ENCODE measurements around the gene SUPT20HL2. TPM values are rescaled to one million over a fixed set of nuclear protein-coding genes. Genes with fewer than 3 reads are reported as not detected.

SUPT20HL2 gene
- polyA plus RNA-seq, 1 donor from 2014 or later = not detected

DNA sequence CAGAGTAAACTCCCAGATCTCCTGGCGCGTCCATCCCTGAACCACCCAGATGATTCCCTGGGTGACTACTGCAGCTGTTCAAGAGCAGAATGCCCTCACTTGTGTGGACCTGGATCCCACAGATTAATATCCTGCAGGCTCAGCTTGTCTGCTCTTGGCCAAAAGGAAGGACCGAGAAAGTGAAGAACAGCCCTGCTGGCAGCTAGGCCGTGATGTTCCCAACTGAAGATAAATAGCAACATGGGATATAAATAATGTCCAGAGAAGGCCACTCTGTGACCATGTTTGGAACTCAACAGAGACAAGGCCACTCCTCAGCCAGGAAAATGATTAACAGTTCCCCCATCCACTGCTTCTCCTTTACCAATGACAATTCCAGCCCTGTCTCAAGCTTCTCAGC is 21.5 kb downstream of the SUPT20HL2 start:
- H3K9me3 Mint-ChIP-seq = peaks cover 0 to 3% (median 0%) of the 10 kb centered on the region in 3 donors
- no peak overlapping the region for H3K27ac Mint-ChIP-seq
- H3K4me3 Mint-ChIP-seq = no peak overlapping the region
- H3K4me1 Mint-ChIP-seq = no peaks in the 10 kb centered on the region
- no peaks in the 10 kb centered on the region for H3K36me3 Mint-ChIP-seq
- peaks cover 3% of the 10 kb centered on the region for H3K27me3 Mint-ChIP-seq

DNA sequence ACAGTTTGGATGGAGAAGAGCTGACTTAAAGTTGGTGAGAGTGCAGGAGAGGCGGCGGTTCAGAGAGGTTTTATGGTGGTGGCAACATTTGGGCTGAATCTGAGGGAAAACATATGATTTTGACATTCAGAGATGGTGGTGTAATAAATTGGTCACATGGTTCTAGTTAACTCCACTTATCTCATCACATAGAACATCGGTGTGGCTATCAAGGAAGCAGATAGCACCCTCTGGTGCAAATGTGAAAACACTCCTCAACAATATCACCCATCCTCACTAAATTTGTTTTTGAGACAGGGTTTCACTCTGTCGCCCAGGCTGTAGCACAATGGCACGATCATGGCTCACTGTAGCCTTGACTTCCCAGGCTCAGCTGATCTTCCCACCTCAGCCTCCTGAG is 28.8 kb downstream of the SUPT20HL2 start:
- H3K36me3 Mint-ChIP-seq = no peaks in the 10 kb centered on the region
- H3K27me3 Mint-ChIP-seq = peaks cover 8% of the 10 kb centered on the region
- H3K4me3 Mint-ChIP-seq = peak overlapping the region in 1 of 4 donors; percentile 74

DNA sequence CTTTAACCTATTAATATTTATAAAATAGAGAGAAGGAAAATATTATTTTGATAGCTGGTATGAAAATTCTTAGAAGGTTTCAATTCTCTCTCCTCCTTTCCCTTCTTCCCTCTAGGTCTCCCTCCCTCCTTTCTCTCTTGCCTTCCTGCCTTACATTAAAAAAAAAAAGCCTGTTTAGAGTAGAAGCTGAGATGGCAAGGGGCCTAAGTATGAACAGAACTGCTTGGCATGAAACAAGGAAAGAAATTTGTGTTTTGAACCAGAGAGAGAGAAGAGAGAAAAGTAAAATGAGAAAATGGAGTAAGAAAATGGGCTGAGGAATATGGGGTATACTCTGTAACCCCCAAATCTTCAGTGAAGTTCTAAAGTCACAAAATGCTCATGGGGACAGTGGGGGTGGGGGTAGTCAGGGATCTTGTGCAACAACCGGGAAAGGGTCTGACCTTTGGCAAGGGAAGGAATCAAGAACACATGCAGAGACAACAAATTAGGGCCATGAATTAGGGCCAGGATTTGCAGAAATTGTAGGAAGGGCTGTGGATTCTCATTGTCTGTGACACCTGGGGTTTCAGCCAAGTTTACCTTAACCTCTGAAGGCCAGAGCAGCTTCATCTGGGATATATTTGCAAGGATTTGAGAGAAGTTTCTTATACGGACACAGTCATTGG is 30.6 kb downstream of the SUPT20HL2 start:
- H3K4me1 Mint-ChIP-seq = peaks cover 0 to 2% (median 0%) of the 10 kb centered on the region in 3 donors
- peak overlapping the region in 1 of 3 donors; percentile 35 for H3K27ac Mint-ChIP-seq
- H3K9me3 Mint-ChIP-seq = no peaks in the 10 kb centered on the region
- peaks cover 8% of the 10 kb centered on the region for H3K27me3 Mint-ChIP-seq
- H3K4me3 Mint-ChIP-seq = no peak overlapping the region
- no peaks in the 10 kb centered on the region for H3K36me3 Mint-ChIP-seq

More for the DNA sequence above, 28.8 kb downstream of the SUPT20HL2 start:
- Mint-ChIP-seq H3K9me3 (no peaks in the 10 kb centered on the region), H3K4me1 (peaks cover 0 to 2% (median 0%) of the 10 kb centered on the region in 3 donors), H3K27ac (peak overlapping the region in 1 of 3 donors; percentile 35)

DNA sequence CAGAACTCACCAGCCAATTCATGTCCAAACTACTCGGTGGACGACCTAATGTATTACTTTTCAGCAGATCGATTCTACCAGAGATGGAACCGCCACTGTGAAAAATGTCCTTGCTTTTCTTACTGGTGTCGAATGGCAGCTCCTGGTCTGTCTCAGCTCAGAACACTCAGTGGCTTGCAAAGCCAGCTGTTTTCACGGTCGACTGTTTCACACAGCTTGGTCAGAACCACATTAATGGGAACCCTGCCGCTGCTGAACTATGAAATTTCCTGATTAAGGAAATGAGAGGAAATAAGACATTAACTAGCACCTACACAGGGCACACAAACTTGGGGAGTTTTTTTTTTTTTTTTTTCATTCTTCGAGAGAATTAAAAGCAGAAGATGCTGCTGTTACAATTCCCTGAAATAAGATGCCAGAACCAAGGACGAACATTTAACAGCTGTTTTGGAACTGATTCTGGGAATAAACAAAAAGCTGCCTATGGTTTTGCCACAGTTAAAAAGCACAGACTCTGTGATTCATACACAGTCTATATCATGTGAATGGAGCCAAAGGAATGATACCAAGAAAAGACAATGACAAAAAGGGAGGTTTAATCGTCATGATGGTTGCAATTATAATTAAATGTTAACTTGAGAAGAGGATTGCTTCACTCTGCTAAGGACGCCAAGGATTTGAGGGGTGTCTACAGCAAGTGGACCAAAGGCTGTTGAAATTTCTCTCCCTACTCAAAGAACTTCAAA is 31.3 kb downstream of the SUPT20HL2 start:
- Mint-ChIP-seq H3K27me3 (peaks cover 10% of the 10 kb centered on the region), H3K36me3 (no peaks in the 10 kb centered on the region), H3K4me1 (peaks cover 0 to 2% (median 0%) of the 10 kb centered on the region in 3 donors), H3K9me3 (no peaks in the 10 kb centered on the region), H3K4me3 (no peak overlapping the region), H3K27ac (no peak overlapping the region)

DNA sequence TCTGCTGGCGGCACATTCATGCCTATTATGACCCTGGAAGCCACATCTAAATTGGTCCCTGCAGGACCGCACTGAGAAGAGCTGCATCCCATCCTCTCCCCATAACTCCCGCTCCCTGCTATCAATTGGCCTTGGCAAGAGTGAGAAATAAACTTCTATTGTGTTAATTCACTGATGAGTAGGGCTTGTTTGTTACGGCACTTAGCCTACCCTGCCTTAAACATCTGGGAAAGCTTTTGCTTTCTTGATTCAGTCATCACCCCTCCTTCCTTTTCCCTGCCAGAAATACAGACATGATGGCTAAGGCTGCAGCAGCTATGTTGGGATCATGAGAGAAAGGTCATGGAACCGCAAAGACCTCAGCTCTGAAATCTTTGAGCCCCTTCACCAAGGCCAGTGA is 36.5 kb downstream of the SUPT20HL2 start:
- H3K27me3 Mint-ChIP-seq = peaks cover 20% of the 10 kb centered on the region
- H3K36me3 Mint-ChIP-seq = no peaks in the 10 kb centered on the region
- H3K9me3 Mint-ChIP-seq = no peaks in the 10 kb centered on the region
- H3K27ac Mint-ChIP-seq = no peak overlapping the region
- peaks cover 0 to under 1% (median 0%) of the 10 kb centered on the region in 3 donors for H3K4me1 Mint-ChIP-seq
- H3K4me3 Mint-ChIP-seq = no peak overlapping the region

DNA sequence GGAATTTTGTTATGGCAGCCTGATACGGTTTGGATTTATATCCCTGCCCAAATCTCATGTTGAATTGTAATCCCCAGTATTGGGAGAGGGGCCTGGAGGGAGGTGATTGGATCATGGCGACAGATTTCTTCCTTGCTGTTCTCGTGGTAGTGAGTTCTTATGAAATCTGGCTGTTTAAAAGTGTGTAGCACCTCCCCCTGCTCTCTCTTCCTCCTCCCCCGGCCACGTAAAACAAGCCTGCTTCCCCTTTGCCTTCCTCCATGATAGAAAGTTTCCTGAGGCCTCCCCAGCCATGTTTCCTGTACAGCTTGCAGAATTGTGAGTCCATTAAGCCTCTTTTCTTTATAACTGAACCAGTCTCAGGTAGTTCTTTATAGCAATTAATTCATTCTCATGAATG is 37.9 kb downstream of the SUPT20HL2 start:
- Mint-ChIP-seq H3K27ac (no peak overlapping the region), H3K36me3 (no peaks in the 10 kb centered on the region), H3K27me3 (peaks cover 20% of the 10 kb centered on the region), H3K9me3 (peaks cover 0 to 3% (median 1%) of the 10 kb centered on the region in 3 donors), H3K4me3 (no peak overlapping the region), H3K4me1 (no peaks in the 10 kb centered on the region)

DNA sequence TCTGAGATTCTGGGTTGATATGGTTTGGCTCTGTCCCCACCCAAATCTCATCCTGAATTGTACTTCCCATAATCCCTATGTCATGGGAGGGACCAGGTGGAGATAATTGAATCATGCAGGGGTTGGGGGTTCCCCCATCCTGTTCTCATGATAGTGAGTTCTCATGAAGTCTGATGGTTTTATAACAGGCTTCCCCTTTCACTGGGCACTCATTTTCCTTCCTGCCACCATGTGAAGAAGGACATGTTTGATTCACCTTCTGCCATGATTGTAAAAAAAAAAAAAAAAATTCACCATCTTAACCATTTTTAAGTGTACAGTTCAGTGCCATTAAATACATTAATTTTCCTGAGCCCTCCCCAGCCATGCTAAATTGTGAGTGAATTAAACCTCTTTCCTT is 42.6 kb downstream of the SUPT20HL2 start:
- H3K36me3 Mint-ChIP-seq = no peaks in the 10 kb centered on the region
- peaks cover 24% of the 10 kb centered on the region for H3K27me3 Mint-ChIP-seq
- no peaks in the 10 kb centered on the region for H3K4me1 Mint-ChIP-seq
- H3K4me3 Mint-ChIP-seq = no peak overlapping the region
- no peak overlapping the region for H3K27ac Mint-ChIP-seq
- H3K9me3 Mint-ChIP-seq = peaks cover 0 to 6% (median 3%) of the 10 kb centered on the region in 3 donors

DNA sequence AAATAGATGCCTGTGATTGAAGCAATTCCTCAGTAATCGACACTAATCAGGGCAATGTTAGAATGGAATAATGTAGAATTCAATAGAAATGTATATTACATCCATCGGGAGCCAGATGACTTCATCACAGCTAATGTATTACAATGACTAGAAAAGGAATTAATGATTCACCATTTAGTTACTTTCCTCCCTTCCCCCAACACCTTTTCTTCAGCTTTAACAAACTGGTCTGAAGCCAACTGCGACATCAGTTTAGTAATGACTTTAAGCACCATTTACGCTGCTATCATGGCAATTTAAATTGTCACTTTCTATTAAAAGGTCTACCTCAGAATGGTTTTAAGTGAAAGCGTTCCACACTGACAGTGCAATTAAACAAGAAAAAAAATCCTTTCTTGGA is 45.1 kb downstream of the SUPT20HL2 start:
- Mint-ChIP-seq H3K4me3 (no peak overlapping the region), H3K27ac (no peak overlapping the region), H3K9me3 (peaks cover 0 to 6% (median 3%) of the 10 kb centered on the region in 3 donors), H3K36me3 (no peaks in the 10 kb centered on the region), H3K27me3 (peaks cover 14% of the 10 kb centered on the region), H3K4me1 (no peaks in the 10 kb centered on the region)

DNA sequence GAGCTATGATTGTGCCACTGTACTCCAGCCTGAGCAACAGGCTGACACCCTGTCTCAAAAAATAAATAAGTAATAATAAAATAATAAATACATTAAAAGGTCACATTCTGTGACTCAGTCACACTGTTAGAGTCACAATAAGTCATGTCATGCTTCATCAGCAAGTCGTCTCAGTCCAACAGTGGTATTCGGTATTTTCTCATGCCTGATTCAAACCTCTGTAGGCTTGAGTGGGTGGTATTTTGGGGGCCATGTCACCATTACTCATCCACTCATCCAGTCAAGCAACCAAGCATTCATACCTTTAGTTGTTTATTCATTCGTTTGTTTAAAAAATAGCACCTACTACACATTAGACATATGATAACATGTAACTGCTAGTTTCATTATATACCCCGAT is 46.9 kb downstream of the SUPT20HL2 start:
- no peak overlapping the region for H3K4me3 Mint-ChIP-seq

DNA sequence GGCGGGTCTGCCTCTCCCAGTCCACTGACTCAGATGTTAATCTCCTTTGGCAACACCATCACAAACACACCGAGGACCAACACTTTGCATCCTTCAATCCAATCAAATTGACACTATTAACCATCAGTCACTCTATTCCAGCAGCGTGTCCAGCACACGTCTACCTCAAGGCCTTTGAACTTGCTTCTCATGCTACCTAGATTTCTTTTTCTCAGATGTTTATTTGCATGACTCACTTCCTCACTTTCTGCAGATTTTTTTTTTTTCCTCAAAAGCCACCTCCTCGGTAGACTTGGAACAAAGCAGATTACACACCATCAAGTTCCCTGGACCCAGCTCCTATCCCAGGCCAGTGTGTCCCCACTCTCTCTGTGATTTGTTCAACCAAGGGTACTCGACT is 49.5 kb downstream of the SUPT20HL2 start:
- Mint-ChIP-seq H3K4me3 (no peak overlapping the region), H3K9me3 (no peaks in the 10 kb centered on the region), H3K27me3 (peaks cover 14% of the 10 kb centered on the region), H3K4me1 (peaks cover 0 to 5% (median 4%) of the 10 kb centered on the region in 3 donors), H3K27ac (no peak overlapping the region), H3K36me3 (peaks cover 2% of the 10 kb centered on the region)

More for the DNA sequence above, 46.9 kb downstream of the SUPT20HL2 start:
- Mint-ChIP-seq H3K27me3 (peaks cover 13% of the 10 kb centered on the region), H3K4me1 (no peaks in the 10 kb centered on the region), H3K27ac (no peak overlapping the region), H3K9me3 (peaks cover 0 to 5% (median 3%) of the 10 kb centered on the region in 3 donors), H3K36me3 (no peaks in the 10 kb centered on the region)

DNA sequence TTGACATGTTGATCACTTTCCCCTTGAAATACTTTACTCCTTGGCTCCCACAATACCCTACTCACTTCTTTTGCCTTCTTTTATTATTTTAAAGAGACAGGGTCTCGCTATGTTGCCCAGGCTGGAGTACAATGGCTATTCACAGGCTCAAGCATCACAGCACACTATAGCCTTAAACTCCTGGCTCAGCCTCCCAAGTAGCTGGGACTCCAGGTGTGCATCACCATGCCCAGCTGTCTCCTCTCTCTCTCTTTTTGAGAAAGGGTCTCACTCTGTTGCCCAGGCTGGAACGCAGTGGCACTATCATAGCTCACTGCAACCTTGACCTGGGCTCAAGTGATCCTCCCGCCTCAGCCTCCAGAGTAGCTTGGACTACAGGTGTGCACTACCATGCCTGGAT is 51.6 kb downstream of the SUPT20HL2 start:
- Mint-ChIP-seq H3K27me3 (peaks cover 9% of the 10 kb centered on the region), H3K36me3 (peaks cover 2% of the 10 kb centered on the region), H3K4me1 (peaks cover 0 to 5% (median 4%) of the 10 kb centered on the region in 3 donors), H3K9me3 (no peaks in the 10 kb centered on the region), H3K27ac (peak overlapping the region in 1 of 3 donors; percentile 69), H3K4me3 (no peak overlapping the region)

Other genes with a start within 250 kb of the SUPT20HL2 start
- gene ZFX, start 164.3 kb downstream of the SUPT20HL2 start, polyA plus RNA-seq = 39.1 TPM
- gene SUPT20HL1, start 46.6 kb upstream of the SUPT20HL2 start, polyA plus RNA-seq = not detected
- gene PDK3, start 151.2 kb upstream of the SUPT20HL2 start, polyA plus RNA-seq = 29.3 TPM